ENCODE data around the gene SCYGR3.

The SCYGR3 gene, protein sequence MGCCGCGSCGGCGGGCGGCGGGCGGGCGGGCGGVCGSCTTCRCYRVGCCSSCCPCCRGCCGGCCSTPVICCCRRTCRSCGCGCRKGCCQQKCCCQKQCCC

DNA sequence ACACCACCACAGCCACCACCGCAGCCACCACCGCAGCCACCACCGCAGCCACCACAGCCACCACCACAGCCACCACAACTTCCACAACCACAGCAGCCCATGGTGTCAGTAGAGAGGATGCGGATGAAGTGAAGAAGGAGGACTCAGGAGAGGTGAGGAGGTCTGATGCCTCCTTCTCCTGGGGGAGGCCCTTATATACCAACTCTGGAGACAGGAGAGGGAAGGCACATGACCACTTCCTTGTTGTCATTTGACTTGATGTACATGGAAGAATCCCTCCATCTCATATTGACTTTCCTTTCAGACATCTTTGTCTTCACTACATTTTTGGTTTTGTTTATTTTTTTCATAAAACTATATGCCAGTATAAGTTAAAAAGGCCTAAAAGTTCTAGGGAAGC is at the start of gene SCYGR3:
Gene SCYGR3, minus strand, starts transcription at position 101 of the 400 bp plus-strand sequence. Its CDS starts 0 bp downstream, at position 101.
- no peak for DNase-seq

DNA sequence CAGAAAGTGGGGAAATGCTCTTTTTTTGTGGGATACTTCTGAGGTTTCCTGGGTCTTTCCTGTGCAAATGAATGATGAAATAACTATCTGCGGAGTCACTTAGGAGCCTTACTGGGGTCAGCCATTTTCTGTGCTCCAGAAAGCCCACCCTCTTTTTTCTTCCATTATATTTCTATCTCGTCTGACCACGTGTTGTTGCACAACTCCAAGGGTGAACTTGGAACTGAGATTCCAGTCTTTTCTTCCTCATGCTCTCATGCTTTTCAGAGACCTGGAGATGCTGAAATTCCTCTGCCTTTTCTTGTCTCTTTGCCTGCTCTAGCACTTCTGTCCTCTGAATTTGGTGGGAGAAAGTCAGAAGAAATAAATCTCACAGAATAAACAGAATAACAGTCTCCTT is 47.2 kb upstream of the SCYGR3 start:
- no peak for DNase-seq

DNA sequence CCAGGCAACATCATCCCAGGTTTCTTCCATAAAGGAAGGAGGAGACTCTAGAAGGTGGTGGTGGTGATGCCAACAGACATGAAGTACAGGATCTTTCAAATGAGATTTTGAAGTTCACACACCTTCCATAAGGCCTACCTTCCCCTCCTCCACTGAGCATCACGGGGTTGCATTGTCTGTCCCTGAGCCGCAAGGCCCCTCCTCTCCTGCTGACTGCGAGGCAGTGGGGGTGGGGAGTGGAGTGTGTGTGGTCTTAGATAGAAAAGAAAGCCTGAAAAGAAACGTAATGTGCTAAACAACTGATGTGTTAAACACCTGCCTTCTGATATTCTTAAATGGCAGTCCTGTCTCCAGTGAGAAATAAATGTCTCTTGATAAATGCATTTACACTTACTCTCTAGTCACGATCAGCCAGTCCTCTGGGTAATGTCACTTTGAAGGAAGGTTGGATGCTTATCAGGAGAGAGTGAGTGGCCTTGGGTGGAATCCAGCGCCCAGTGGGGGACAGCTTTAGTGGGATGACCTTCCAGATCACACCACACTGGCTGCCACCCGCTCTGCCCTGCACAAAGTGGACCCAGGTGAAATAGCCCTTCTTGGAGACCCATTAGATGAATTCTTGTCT is 46.5 kb upstream of the SCYGR3 start:
- DNase-seq: no peak

DNA sequence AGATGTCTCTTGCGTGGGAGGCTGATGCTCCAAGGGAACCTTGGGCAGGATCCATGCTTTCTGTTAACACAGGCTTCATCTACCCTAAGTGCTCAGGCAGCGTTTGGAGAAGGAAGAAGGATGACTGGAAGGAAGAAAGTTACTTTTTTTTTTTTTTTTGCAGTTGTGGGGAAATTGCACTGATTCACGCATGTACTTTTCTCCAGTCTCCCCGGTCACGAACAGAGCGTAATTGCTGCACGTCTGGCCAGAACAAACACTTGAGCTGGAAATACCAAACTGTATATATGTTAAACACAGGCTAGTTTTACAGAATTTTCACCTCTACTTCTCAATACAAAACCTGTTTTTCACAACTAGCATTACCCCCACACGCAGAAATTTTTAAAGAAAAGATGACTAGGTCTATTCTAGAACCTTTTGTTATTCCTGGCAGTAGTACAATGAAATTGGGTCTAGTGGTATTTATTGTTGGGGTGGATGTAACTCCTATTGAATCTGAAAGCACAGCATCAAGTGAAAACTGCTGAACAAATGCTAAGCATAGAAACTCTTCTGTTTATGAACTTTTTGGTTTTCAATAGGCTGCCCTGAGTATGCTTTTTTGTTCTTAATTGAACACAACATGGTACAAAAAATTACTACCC is 42.7 kb upstream of the SCYGR3 start:
- DNase-seq: no peak

DNA sequence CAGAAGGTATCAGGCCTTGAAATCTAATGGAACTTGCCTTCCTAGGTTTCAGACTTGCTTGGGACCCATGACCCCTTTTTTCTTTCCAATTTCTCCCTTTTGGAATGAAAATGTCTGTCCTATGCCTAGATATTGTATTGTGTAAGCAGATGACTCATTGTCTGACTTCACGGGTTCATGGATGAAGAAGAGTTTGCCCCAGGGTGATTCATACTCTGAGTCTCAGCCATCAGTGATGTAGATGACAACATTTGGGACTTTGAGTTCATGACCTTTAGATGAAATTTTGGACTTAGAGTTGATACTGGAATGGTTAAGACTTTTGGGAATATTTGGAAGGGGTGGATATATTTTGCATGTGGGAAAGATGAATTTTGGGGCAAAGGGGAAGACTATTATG is 40.8 kb upstream of the SCYGR3 start:
- no peak for DNase-seq

DNA sequence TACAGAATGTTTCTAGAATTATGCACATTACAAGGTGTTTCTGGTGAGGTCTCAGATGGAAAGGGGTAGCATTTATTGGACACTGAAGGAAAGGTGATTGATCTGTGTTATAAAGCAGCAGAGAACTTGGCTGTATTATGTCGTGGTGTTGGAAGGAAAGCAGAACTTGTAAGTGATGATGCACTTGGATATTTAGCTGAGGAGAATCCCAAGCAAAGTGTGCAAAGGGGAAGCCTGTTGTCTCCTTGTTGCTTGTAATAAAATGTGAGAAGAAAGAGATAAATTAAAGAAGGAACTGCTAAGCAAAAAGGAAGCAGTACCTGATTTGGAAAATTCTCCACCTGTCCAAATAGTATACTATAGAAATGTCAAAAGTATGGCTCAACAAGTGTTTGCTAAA is 39.8 kb upstream of the SCYGR3 start:
- DNase-seq: no peak

DNA sequence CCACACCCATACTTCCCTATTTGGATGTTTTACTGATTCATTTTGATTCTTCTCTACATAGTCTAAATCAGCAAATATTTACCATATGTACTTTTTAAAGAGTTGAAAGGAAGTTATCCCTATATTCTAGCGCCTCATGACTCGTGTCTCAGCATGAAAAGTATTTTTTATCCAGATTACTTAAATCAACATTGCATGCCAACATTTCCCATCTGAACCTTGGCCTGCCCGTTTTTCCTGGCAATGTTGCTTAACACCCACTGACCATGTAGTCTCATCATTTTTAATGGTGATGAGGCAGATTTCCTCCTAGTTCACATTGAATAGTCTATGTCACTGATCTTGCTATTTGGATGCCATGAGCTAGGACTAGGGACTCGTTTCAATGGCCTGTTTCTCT is 38.8 kb upstream of the SCYGR3 start:
- DNase-seq: no peak

DNA sequence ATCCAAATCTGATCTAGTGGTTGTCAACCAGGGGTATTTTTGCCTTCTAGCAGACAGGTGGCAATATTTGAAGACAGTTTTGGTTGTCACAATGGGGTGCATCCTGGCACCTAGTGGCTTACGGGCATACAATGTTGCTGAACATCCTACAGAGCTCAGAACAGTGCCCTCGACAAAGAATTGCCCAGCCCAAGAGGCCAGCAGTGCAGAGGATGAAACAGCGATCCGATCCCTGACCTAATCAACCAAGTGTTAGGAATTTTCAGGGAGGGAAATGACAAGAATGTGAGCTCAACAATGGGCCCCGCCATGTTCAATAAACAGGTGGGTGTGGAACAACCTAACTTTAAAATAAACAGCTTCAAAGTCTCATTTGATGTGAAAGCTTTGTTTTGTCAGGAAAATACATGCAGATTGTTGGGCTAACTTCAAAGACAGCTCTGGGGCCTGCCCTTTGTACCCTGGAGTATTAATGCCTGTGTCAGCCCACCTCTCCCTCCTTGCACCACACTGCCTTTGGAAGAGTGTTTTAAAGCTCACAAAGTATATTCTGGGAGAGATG is 29.4 kb upstream of the SCYGR3 start:
- no peak for DNase-seq

DNA sequence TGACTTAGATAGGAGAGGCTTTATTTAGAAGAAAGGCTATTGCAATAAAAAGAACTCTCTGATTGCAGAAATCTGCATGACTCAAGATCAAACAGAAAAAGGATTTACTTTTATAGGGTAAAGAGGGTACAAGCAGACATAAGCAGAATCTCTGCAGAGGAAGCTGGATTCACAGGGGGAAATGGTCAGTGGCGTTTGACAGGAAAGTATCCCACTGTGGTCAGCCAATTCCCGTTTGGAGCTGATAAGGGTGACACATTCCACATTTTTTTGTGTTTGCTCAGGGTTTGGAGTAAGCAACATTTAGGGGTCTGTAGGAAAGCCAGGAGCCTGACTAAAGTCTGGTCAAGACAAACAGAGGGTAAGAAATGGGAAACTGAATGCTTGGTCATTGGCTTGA is 28.0 kb upstream of the SCYGR3 start:
- DNase-seq: no peak

DNA sequence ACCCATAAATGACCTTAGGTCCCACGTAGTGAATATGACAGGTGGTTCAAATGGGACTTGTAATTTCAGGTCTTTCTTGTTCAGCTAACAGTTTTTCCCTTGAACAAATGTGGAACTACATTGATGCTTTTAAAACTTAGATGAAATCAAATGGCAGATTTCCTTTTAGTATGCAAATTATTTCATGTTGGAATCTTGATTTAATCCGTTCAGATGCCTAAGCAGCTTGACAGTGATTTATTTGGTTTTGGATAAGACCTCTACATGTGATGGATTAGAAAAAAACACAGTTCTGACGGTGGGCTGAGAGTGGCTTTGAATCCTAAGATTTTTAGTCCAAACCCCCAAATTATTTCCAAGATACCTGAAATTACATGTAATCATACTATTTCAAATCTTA is 19.6 kb upstream of the SCYGR3 start:
- DNase-seq: no peak

DNA sequence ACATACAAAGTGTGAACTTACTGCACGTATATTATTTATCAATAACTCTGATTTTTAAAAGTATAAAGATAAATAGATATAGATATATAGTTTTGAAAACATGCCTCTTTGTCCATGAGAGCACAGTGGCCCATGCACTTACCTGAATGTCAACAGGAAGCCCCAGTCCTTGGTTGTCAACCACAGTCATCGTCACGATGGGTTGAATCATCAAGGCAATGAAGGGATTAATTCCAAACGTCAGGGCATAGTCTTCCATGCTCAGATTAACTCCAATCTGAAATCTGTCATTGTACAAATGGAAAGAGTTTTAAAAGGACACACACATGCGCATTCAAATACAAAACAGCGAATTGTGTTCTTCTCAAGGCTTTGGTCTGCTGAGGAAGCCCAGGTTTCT is 18.2 kb upstream of the SCYGR3 start:
- no peak for DNase-seq

DNA sequence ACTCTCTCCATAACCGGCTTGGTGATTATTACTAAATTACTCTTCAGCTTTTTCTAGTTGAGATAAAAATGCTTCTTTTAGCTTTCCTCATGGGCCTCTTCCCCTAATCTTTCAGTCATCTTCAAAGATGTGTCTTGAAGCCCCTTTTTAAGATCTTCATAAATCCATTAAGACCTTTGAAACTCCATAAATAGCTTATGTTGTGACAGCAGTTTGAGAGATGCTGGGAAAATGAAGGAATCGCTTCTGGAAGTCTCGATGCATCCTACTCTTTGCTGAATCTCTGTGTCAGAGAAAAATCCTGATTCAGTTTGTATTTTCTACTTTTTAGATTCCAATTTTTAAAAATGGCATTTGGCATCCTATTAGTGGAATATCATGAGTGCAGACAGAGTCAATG is 15.7 kb upstream of the SCYGR3 start:
- no peak for DNase-seq

DNA sequence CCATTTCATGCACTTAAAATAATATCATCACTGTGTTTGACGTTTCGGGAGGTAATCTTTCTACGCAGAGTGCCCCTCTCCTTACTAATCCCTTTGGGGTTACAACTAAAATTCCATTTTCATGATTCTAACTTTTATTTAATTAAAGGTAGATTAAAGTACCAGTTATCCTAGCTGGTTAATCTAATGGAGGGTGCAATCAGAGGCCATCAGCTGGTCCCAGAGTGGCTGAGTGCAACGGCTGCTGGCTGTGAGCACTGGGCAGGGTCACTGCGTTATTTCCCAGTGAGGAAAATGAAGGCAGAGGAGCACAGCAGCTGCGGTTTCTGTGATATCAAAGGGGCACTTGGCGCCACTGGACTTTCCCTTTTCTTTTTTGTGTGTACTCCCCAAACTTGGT is 14.8 kb upstream of the SCYGR3 start:
- no peak for DNase-seq

DNA sequence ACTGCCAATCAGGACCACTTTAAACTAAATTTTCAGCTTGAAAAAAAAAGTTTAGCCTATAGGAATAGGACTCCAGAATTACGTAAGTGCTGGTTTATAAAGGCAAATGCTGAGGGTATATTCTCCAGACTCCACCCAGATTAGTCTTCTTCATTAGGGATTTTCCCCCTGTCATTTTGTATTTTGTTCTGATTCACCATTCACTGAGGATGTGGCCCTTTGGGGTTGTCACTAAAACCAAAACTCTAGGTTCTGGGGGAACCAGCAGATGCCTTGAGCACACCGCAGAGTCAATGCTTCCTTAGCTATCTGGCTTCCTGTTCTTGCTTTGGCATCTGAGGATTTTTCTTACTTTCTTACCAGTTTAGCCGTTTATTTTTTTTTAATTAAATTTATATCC is 13.1 kb upstream of the SCYGR3 start:
- no peak for DNase-seq

DNA sequence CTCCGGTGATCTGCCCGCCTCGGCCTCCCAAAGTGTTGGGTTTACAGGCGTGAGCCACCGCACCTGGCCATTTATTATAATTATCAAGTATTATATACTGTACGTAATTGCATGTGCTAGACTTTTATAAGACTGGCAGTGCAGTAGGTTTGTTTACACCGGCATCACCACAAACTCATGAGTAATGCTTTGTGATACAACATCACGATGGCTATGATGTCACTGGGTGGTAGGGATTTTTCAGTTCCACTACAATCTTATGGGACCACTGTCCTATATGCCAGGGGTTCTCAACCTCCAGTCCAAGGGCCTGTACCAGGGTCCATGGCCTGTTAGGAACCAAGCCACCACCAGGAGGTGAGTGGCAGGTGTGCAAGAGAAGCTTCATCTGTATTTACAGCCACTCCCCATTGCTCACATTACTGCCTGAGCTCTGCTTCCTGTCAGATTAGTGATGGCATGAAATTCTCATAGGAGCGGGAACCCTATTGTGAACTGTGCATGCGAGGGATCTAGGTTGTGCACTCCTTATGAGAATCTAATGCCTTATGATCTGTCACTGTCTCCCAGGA is 12.0 kb upstream of the SCYGR3 start:
- no peak for DNase-seq

DNA sequence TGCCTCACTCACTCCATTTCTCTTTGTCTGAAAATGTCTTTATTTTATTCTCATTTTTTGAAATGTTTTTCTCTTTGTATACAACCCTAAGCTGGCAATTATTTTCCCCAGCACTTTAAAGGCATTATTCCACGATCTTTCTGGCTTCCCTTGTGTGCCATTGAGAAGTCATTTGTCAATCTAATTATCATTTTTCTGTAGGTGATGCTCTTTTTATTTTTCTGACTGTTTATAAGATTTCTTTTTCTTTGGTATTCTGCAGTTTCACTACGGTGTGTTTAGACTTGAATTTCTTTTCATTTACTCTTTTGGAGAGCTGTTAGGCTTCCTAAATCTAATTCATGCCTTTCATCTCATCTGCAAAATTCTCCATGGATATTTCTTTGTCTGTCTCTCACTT is 10.8 kb upstream of the SCYGR3 start:
- no peak for DNase-seq

DNA sequence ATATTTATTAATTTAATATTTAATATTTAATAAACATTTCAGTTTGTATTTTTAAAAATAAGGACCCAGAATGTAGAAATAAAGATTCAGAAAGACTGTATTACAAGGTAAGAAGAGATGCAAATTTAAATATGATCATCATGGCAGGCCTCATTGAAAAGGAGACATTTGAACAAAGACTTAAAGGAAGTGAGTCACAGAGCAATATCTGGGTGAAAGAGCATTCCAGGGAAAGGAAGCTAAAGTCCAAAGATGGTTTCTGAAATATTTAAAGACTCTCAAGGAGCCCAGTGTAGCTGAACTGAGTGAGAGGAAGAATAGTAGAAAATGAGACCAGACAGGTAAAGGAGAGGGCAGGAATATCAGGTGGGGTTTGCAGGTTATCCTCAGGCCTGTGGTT is 8.6 kb upstream of the SCYGR3 start:
- DNase-seq: no peak

DNA sequence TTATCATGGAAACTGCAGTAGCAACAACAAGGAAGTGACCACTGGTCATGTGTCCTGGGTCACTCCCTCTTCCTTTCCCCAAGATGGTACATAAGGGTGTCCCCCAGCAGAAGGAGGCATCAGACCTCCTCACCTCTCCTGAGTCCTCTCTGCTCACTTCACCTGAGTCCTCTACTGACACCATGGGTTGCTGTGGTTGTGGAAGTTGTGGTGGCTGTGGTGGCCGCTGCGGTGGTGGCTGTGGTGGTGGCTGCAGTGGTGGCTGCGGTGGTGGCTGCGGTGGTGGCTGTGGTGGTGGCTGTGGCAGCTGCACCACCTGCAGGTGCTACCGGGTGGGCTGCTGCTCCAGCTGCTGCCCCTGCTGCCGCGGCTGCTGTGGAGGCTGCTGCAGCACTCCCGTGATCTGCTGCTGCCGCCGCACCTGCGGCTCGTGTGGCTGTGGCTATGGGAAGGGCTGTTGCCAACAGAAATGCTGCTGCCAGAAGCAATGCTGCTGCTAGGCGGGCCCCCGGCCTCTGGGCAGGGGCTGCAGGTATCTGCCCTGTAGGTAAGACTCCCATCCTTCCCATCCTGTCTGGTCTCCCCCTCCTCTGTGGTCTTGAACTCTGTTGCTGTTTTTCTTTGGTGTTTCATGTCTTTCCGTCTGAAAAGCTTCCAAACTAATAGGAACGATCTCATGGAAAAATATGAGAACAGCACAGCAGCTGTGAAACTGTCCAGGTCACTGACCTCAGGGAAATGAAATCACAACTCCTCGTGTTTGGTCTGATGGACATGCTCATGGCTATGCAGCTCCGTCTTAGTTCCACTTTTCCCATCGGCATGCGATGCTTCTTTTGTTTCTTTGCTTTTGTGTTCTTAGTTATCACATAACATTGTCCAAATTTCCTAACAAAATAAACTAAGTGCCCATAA is 2.9 kb upstream of the SCYGR3 start, which contains the start of gene SCYGR4:
Gene SCYGR4, plus strand, starts transcription at position 183 of the 915 bp plus-strand sequence. Its CDS starts 0 bp downstream, at position 183.
- DNase-seq: no peak

DNA sequence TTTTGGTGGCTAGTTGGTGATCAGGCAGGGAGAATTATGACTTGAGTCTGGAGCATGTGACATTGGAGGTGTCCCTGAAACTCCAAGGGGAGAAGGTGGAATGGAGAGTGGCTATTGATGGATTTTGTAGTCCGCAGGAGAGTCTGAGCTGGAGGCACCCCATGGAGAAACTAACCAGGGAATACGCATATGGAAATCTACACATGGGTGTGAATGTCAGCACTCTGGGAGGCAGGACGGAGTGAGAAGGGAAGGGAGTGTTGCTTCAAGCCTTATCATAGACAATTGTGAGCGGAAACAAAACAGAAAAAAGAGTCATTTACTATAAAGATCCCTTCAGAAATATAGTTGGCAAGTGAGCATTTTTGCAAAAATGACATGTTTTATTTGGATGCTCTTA is 2.0 kb upstream of the SCYGR3 start:
- DNase-seq: no peak

DNA sequence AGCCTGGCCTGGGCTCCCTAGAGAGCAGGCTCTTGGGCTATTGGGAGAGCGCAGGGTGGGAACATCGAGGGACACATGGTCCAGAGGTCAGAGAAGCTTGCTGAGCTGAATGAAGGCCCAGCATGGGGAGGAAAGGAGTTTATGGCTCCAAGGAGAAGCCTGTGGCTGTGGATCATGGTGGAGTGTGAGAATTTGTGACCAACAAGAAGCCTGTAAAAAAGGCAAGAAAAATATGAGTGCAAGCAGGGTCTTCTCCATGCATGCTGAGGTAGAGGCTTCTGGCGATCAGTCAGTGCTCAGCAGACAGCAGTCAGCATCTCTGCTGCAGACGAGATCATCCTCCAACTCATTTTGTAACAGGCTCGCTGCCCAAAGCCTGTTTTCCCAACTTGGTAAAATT is 1.3 kb upstream of the SCYGR3 start:
- no peak for DNase-seq

DNA sequence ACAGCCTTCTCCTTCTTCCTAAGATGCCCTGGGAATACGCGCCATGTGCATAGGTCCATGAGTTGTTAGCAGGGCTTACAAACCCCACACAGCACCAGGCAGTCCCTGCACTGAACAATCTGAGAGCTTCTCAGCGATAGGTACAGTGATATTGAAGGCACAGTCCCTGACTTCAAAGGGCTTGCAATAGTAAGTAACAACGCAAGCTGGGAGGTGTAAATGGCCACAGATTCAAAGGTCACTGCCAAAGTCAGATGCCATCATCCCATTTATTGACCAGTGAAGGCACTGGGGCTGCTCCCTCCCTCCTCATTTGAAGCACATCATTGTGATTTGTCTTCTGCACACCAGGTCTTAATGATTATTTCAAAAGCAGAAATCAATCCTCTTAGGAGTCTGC is 541 bp upstream of the SCYGR3 start:
- DNase-seq: no peak

DNA sequence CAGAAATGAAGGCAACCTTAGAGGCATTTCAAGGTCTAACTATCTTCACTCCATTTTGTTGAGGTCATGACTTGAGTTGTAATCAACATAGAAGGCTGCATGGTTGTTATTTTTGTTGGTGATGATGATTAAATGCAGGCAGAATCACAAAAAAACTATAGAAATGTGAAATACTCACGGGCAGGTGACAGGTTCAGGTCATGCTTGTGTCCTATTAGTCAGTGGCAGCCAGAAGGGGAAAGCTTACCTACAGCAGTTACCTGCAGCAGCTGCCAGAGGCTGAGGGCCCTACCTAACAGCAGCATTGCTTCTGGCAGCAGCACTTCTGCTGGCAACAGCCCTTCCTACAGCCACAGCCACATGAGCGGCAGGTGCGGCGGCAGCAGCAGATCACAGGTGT is 394 bp downstream of the SCYGR3 start:
- DNase-seq: no peak

DNA sequence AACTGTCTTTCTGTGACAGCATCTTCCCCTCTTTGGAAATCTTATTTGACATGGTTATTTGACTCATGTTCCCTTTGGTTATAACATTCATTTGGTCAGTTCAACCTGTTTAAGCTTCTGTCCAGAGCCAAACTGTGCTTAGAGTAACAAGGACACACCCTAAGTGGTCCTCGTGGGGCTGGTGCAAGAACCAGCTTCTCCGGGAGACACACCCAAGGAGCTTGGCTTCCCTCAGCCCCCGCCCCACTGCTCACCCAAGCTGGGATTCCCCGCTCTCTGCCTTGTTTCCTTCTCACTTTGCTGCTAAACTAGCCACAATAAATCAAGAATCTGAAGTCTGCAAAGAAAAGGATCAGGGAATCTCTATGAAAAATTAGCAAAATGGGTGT is 1.4 kb downstream of the SCYGR3 start:
- no peak for DNase-seq
